ENCODE results near the gene ASCL1.

- no peak for TF ChIP-seq CTCF (IDR thresholded peaks at IDR 0.05)
- TF ChIP-seq EZH2phosphoT487 (IDR thresholded peaks at IDR 0.05) = no peak
Observed at GRCh38 chr12:102950950-102951619, 6.4 kb upstream of the ASCL1 start.

Measured in neural progenitor cell (in vitro differentiated cells).